ENCODE data around the gene FBXL17. TPM values are rescaled to one million over a fixed set of nuclear protein-coding genes. Genes with fewer than 3 reads are reported as not detected.

FBXL17 gene
- total and polyA plus RNA-seq, 2 of the 13 experiments (the other 11 are each of a cell fraction or from before 2014, with no cell fraction given), result 3.0 to 7.9 TPM

- TF ChIP-seq HNF1B (CRISPR knock-in tag; IDR thresholded peaks at IDR 0.05), result no peak
- TF ChIP-seq HNF1A (IDR thresholded peaks at IDR 0.05; ENCODE audit: low read depth), result no peak
- no peak for TF ChIP-seq HNF1A (CRISPR knock-in tag; IDR thresholded peaks at IDR 0.05; ENCODE audit: borderline replicate concordance)
- no peak for TF ChIP-seq SRSF1 (optimal IDR thresholded peaks at IDR 0.05; ENCODE audit: low read depth, low read length)
- no peak for TF ChIP-seq PRDM4 (CRISPR knock-in tag; IDR thresholded peaks at IDR 0.05; ENCODE audit: borderline replicate concordance)
- TF ChIP-seq SMAD9 (CRISPR knock-in tag; IDR thresholded peaks at IDR 0.05), result no peak
- TF ChIP-seq TMF1 (CRISPR knock-in tag; IDR thresholded peaks at IDR 0.05; ENCODE audit: low read depth), result no peak
- no peak for TF ChIP-seq ZNF781 (CRISPR knock-in tag; IDR thresholded peaks at IDR 0.05; ENCODE audit: borderline replicate concordance, not compliant biosample characterization)
- TF ChIP-seq NAIF1 (CRISPR knock-in tag; IDR thresholded peaks at IDR 0.05; ENCODE audit: borderline replicate concordance), result no peak
- no peak for TF ChIP-seq ARID2 (CRISPR knock-in tag; IDR thresholded peaks at IDR 0.05; ENCODE audit: borderline replicate concordance)
- TF ChIP-seq BCL3 (CRISPR knock-in tag; IDR thresholded peaks at IDR 0.05), result no peak
- TF ChIP-seq ZNF362 (CRISPR knock-in tag; IDR thresholded peaks at IDR 0.05; ENCODE audit: borderline replicate concordance), result no peak
- TF ChIP-seq PPARG (CRISPR knock-in tag; conservative IDR thresholded peaks at IDR 0.05), result peak; percentile 60; the same call in 1 of the 2 replicates
- no peak for TF ChIP-seq ZNF850 (CRISPR knock-in tag; conservative IDR thresholded peaks at IDR 0.05)
- no peak for TF ChIP-seq ZNF224 (CRISPR knock-in tag; IDR thresholded peaks at IDR 0.05)
- TF ChIP-seq PHF5A (CRISPR knock-in tag; IDR thresholded peaks at IDR 0.05; ENCODE audit: low read depth, unreplicated experiment), result no peak
- no peak for TF ChIP-seq HOXA9 (CRISPR knock-in tag; IDR thresholded peaks at IDR 0.05; ENCODE audit: borderline replicate concordance)
Measured at GRCh38 chr5:108386345-108387061, 4.6 kb upstream of the FBXL17 start (continued).
